ENCODE results near the gene SPAG4.

The SPAG4 gene

GRCh38 chr20:35653893-35654292 lies 38.3 kb downstream of the SPAG4 start:
- Histone ChIP-seq H3K27ac (ENCODE audit: low read depth, low read length) (no peak overlapping the region), H3K4me3 (ENCODE audit: low read depth in 1 of 2, low read length in 2 of 2) (no peak overlapping the region), H3K9me3 (ENCODE audit: control insufficient read depth in 1 of 2, low read length in 2 of 2) (no peaks in the 10 kb centered on the region), H3K36me3 (ENCODE audit: control insufficient read depth in 1 of 2, insufficient read depth in 2 of 2, low read length in 2 of 2) (peaks cover 12 to 33% of the 10 kb centered on the region in 2 donors), H3K9ac (ENCODE audit: low read depth in 1 of 2, low read length in 2 of 2) (no peak overlapping the region), H3K27me3 (ENCODE audit: control insufficient read depth in 1 of 2, insufficient read depth in 2 of 2, low read length in 2 of 2) (no peaks in the 10 kb centered on the region), H3K4me1 (ENCODE audit: control insufficient read depth in 1 of 2, insufficient read depth in 2 of 2, low read length in 2 of 2) (peaks cover 4 to 12% of the 10 kb centered on the region in 2 donors)

- Histone ChIP-seq H3K4me3 (ENCODE audit: low read depth in 1 of 2, low read length in 2 of 2) (no peak overlapping the region), H3K27ac (ENCODE audit: low read depth, low read length) (no peak overlapping the region), H3K36me3 (ENCODE audit: control insufficient read depth in 1 of 2, insufficient read depth in 2 of 2, low read length in 2 of 2) (peaks cover 12 to 33% of the 10 kb centered on the region in 2 donors), H3K4me1 (ENCODE audit: control insufficient read depth in 1 of 2, insufficient read depth in 2 of 2, low read length in 2 of 2) (peaks cover 8 to 12% of the 10 kb centered on the region in 2 donors), H3K9me3 (ENCODE audit: control insufficient read depth in 1 of 2, low read length in 2 of 2) (no peaks in the 10 kb centered on the region), H3K9ac (ENCODE audit: low read depth in 1 of 2, low read length in 2 of 2) (no peak overlapping the region), H3K27me3 (ENCODE audit: control insufficient read depth in 1 of 2, insufficient read depth in 2 of 2, low read length in 2 of 2) (no peaks in the 10 kb centered on the region)
Measured at GRCh38 chr20:35654415-35654814, 38.8 kb downstream of the SPAG4 start.

DNA sequence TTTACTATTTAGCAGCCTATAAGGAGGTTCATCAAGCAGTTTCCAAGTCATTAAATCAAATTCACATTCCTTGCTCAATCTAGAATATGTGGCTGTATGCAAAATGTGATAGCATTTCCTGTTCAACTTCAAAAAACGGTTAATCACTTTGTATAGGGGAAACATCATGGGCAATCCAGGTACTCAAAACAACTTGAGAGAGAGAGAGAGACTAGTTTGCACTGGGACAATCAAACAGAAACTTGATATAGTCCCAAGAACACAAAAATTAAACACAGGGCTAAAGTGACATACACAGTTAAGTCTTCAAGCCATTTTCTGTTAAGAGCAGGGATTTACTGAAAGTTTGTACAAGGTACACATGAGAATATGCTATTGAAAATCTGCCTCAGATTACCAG lies 41.6 kb downstream of the SPAG4 start:
- Histone ChIP-seq H3K9ac (ENCODE audit: low read depth in 1 of 2, low read length in 2 of 2) (no peak overlapping the region), H3K9me3 (ENCODE audit: control insufficient read depth in 1 of 2, low read length in 2 of 2) (no peaks in the 10 kb centered on the region), H3K4me3 (ENCODE audit: low read depth in 1 of 2, low read length in 2 of 2) (no peak overlapping the region), H3K4me1 (ENCODE audit: control insufficient read depth in 1 of 2, insufficient read depth in 2 of 2, low read length in 2 of 2) (peaks cover 31 to 33% of the 10 kb centered on the region in 2 donors), H3K36me3 (ENCODE audit: control insufficient read depth in 1 of 2, insufficient read depth in 2 of 2, low read length in 2 of 2) (peaks cover 12 to 27% of the 10 kb centered on the region in 2 donors), H3K27me3 (ENCODE audit: control insufficient read depth in 1 of 2, insufficient read depth in 2 of 2, low read length in 2 of 2) (no peaks in the 10 kb centered on the region), H3K27ac (ENCODE audit: low read depth, low read length) (no peak overlapping the region)

GRCh38 chr20:35660122-35660937 lies 44.7 kb downstream of the SPAG4 start:
- Histone ChIP-seq H3K36me3 (ENCODE audit: control insufficient read depth in 1 of 2, insufficient read depth in 2 of 2, low read length in 2 of 2) (peaks cover 0 to under 1% of the 10 kb centered on the region in 2 donors), H3K9ac (ENCODE audit: low read depth in 1 of 2, low read length in 2 of 2) (no peak overlapping the region), H3K27ac (ENCODE audit: low read depth, low read length) (no peak overlapping the region), H3K4me1 (ENCODE audit: control insufficient read depth in 1 of 2, insufficient read depth in 2 of 2, low read length in 2 of 2) (peaks cover 42 to 52% of the 10 kb centered on the region in 2 donors), H3K9me3 (ENCODE audit: control insufficient read depth in 1 of 2, low read length in 2 of 2) (no peaks in the 10 kb centered on the region), H3K27me3 (ENCODE audit: control insufficient read depth in 1 of 2, insufficient read depth in 2 of 2, low read length in 2 of 2) (no peaks in the 10 kb centered on the region), H3K4me3 (ENCODE audit: low read depth in 1 of 2, low read length in 2 of 2) (no peak overlapping the region)

DNA sequence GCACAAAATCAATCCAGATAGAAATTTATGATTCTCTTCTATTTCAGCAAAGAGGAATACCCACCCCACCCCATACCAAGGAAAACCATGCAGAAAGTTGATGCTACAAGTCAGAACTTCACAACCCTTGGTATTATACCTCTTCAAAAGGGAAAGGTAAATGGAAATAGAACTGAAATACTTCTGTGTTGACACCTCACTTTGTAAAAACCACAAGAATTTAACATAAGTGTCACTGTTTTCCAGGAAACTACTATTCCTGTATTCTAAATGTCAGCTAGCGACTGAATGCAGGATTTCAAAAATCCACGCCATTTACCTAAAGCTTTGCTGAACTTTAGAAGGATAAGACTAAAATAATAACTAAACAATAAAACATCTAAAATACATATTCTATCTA lies 45.4 kb downstream of the SPAG4 start:
- Histone ChIP-seq H3K4me1 (ENCODE audit: control insufficient read depth in 1 of 2, insufficient read depth in 2 of 2, low read length in 2 of 2) (peaks cover 42 to 52% of the 10 kb centered on the region in 2 donors), H3K9me3 (ENCODE audit: control insufficient read depth in 1 of 2, low read length in 2 of 2) (no peaks in the 10 kb centered on the region), H3K27ac (ENCODE audit: low read depth, low read length) (no peak overlapping the region), H3K9ac (ENCODE audit: low read depth in 1 of 2, low read length in 2 of 2) (peak overlapping the region; percentile 9 to 29), H3K27me3 (ENCODE audit: control insufficient read depth in 1 of 2, insufficient read depth in 2 of 2, low read length in 2 of 2) (no peaks in the 10 kb centered on the region), H3K4me3 (ENCODE audit: low read depth in 1 of 2, low read length in 2 of 2) (peak overlapping the region in 1 of 2 donors; percentile 80), H3K36me3 (ENCODE audit: control insufficient read depth in 1 of 2, insufficient read depth in 2 of 2, low read length in 2 of 2) (no peaks in the 10 kb centered on the region)

- Histone ChIP-seq H3K27ac (ENCODE audit: low read depth, low read length) (no peak overlapping the region), H3K9ac (ENCODE audit: low read depth in 1 of 2, low read length in 2 of 2) (peak overlapping the region; percentile 9 to 29), H3K4me3 (ENCODE audit: low read depth in 1 of 2, low read length in 2 of 2) (peak overlapping the region; percentile 41 to 80), H3K4me1 (ENCODE audit: control insufficient read depth in 1 of 2, insufficient read depth in 2 of 2, low read length in 2 of 2) (peaks cover 42 to 52% of the 10 kb centered on the region in 2 donors), H3K9me3 (ENCODE audit: control insufficient read depth in 1 of 2, low read length in 2 of 2) (no peaks in the 10 kb centered on the region), H3K36me3 (ENCODE audit: control insufficient read depth in 1 of 2, insufficient read depth in 2 of 2, low read length in 2 of 2) (no peaks in the 10 kb centered on the region), H3K27me3 (ENCODE audit: control insufficient read depth in 1 of 2, insufficient read depth in 2 of 2, low read length in 2 of 2) (no peaks in the 10 kb centered on the region)
Measured at GRCh38 chr20:35661908-35662307, 46.3 kb downstream of the SPAG4 start.

DNA sequence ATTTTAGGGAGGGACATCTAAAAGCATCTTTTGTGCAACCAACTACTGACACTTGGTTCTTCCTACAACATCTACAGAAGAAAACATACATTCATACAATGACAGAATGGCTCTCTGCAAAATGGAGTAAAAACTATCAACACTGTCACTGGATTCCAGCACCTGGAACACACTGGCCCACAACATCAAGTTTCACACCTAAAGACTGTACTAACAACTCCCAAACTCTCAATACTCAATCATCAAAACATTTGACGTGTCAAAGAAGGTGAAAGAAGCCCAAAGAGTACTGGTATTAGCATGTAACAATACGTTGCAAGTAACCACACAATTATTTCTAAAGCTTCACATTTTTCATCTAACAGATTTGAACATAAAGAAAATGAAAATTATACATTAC lies 46.9 kb downstream of the SPAG4 start:
- Histone ChIP-seq H3K9me3 (ENCODE audit: control insufficient read depth in 1 of 2, low read length in 2 of 2) (no peaks in the 10 kb centered on the region), H3K4me3 (ENCODE audit: low read depth in 1 of 2, low read length in 2 of 2) (peak overlapping the region; percentile 41 to 80), H3K27me3 (ENCODE audit: control insufficient read depth in 1 of 2, insufficient read depth in 2 of 2, low read length in 2 of 2) (no peaks in the 10 kb centered on the region), H3K36me3 (ENCODE audit: control insufficient read depth in 1 of 2, insufficient read depth in 2 of 2, low read length in 2 of 2) (no peaks in the 10 kb centered on the region), H3K27ac (ENCODE audit: low read depth, low read length) (no peak overlapping the region), H3K4me1 (ENCODE audit: control insufficient read depth in 1 of 2, insufficient read depth in 2 of 2, low read length in 2 of 2) (peaks cover 36 to 52% of the 10 kb centered on the region in 2 donors), H3K9ac (ENCODE audit: low read depth in 1 of 2, low read length in 2 of 2) (peak overlapping the region; percentile 28 to 85)

- Histone ChIP-seq H3K4me3 (ENCODE audit: low read depth in 1 of 2, low read length in 2 of 2) (peak overlapping the region; percentile 80 to 100), H3K4me1 (ENCODE audit: control insufficient read depth in 1 of 2, insufficient read depth in 2 of 2, low read length in 2 of 2) (peaks cover 36 to 49% of the 10 kb centered on the region in 2 donors), H3K27me3 (ENCODE audit: control insufficient read depth in 1 of 2, insufficient read depth in 2 of 2, low read length in 2 of 2) (no peaks in the 10 kb centered on the region), H3K36me3 (ENCODE audit: control insufficient read depth in 1 of 2, insufficient read depth in 2 of 2, low read length in 2 of 2) (peaks cover 0 to 2% of the 10 kb centered on the region in 2 donors), H3K9me3 (ENCODE audit: control insufficient read depth in 1 of 2, low read length in 2 of 2) (no peaks in the 10 kb centered on the region), H3K9ac (ENCODE audit: low read depth in 1 of 2, low read length in 2 of 2) (peak overlapping the region; percentile 85 to 100), H3K27ac (ENCODE audit: low read depth, low read length) (peak overlapping the region; percentile 97)
Measured at GRCh38 chr20:35663516-35664465, 48.2 kb downstream of the SPAG4 start.

DNA sequence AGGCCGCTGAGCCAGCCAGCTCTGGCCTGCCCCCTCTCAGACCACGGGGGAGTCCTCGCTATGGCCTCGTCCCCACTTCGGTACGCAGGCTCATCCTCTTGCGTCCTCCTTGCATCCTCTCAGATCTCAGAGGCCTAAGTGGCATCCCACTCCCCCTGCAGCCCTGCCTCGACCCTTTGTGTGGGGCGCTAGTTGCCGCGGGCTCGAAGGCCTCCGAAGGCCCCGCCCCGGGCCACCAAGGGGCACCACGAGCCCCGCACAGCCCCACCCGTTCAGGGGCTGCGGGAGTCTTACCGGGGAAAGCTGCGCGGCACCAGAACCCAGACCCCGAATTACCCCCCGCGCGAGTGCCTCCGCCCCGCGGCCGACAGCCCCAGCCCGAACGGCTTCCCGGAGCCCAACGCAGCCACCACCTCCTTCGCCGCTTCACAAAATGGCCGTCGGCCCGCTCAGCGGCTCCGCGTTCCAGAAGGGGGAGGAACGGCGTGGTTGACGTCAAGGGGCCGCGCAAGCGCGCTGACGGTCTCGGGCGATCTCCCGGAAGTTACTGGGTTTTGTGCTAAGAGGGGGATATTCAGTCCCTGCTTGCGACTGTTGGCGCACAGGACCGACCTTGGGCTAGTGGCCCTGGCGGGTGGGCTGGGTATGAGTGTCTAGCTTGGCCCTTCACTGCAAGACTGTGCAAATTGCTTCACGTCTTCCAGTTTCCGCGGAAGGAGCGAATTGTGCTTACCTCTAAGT lies 49.0 kb downstream of the SPAG4 start, which contains the start of the genes CPNE1 and RBM12:
TSS of gene CPNE1 (minus strand) at position 435 of the 741 bp plus-strand sequence. CDS start 31,977 bp downstream, outside the sequence.
TSS of gene RBM12 (minus strand) at position 435 of the 741 bp plus-strand sequence. CDS start 9,578 bp downstream, outside the sequence.
- Histone ChIP-seq H3K4me3 (ENCODE audit: low read depth in 1 of 2, low read length in 2 of 2) (peak within 1 kb of the TSS; percentile 80 to 100), H3K27ac (ENCODE audit: low read depth, low read length) (peak within 1 kb of the TSS; percentile 97), H3K9ac (ENCODE audit: low read depth in 1 of 2, low read length in 2 of 2) (peak within 1 kb of the TSS; percentile 85 to 100), H3K9me3 (ENCODE audit: control insufficient read depth in 1 of 2, low read length in 2 of 2) (no peaks in the 10 kb centered on the region), H3K27me3 (ENCODE audit: control insufficient read depth in 1 of 2, insufficient read depth in 2 of 2, low read length in 2 of 2) (no peaks in the 10 kb centered on the region), H3K4me1 (ENCODE audit: control insufficient read depth in 1 of 2, insufficient read depth in 2 of 2, low read length in 2 of 2) (peaks cover 35 to 43% of the 10 kb centered on the region in 2 donors), H3K36me3 (ENCODE audit: control insufficient read depth in 1 of 2, insufficient read depth in 2 of 2, low read length in 2 of 2) (peaks cover 3 to 11% of the 10 kb centered on the region in 2 donors)
